Right lobe of liver (tissue), 6 donors: ENCODE results near the gene GALNT2. TPM values are rescaled to one million over a fixed set of nuclear protein-coding genes. Genes with fewer than 3 reads are reported as not detected.
A peak's percentile ranks its signal among the peaks of the same experiment; 100 is the strongest.

Experiments used
- ATAC-seq, 4 donors: fragments of 200-7000 bp; cut with Tn5 transposase; one replicate each; pipeline ENCODE4 v1.9.1; 2020; ENCODE audit warnings: mild to moderate bottlenecking in 4 of 4, moderate library complexity in 4 of 4
- DNase-seq, 3 donors: peaks; one replicate each; pipeline ENCODE4 v3.0.0-alpha.2; 2020
- H3K27ac ChIP-seq, 3 donors: fragments of 200-600 bp; one replicate each; pipeline ENCODE4 v1.8.0; 2022
- H3K27me3 ChIP-seq, 2 donors: fragments of 200-600 bp; one replicate each; pipeline ENCODE4 v1.8.0; 2022
- H3K36me3 ChIP-seq, 4 donors: fragments of 200-600 bp; sonication (generic) in 1 of 4; one replicate each; pipeline versions ENCODE4 v1.5.1 to v1.8.0; 2017 to 2022; ENCODE audit warnings: control low read depth in 1 of 4
- H3K4me1 ChIP-seq, 4 donors: fragments of 200-600 bp; sonication (generic) in 1 of 4; one replicate each; pipeline versions ENCODE4 v1.5.1 to v1.8.0; 2017 to 2022; ENCODE audit warnings: control low read depth in 1 of 4
- H3K4me3 ChIP-seq, 3 donors: fragments of 200-600 bp; one replicate each; pipeline ENCODE4 v1.8.0; 2022
- H3K9me3 ChIP-seq, 4 donors: fragments of 200-600 bp; sonication (generic) in 1 of 4; one replicate each; pipeline versions ENCODE4 v1.5.1 to v1.8.0; 2017 to 2022; ENCODE audit warnings: control low read depth in 1 of 4
- CTCF ChIP-seq, 4 donors: fragments of 200-600 bp in 3 of 4; fragments of 450-650 bp in 1 of 4; IDR thresholded peaks; one replicate each; pipeline versions ENCODE4 v1.5.1 to v1.8.0; 2016 to 2022; ENCODE audit warnings: antibody characterized with exemption in 4 of 4, mild to moderate bottlenecking in 2 of 4
- POLR2A ChIP-seq: fragments of 450-650 bp; IDR thresholded peaks from one replicate; pipeline ENCODE4 v1.6.1; 2017; ENCODE audit warnings: antibody characterized with exemption, mild to moderate bottlenecking
- WGBS: methylation state at CpG from one replicate; pipeline ENCODE4 v1.1.6; 2018; ENCODE audit warnings: low coverage, low lambda C conversion rate; ENCODE audit not compliant: insufficient coverage; ENCODE audit errors: missing lambda C conversion rate; 5-methylcytosine and 5-hydroxymethylcytosine counted together
- intact Hi-C, 2 donors: fragments of 100-400 bp; cut with DNase I; formaldehyde crosslinking; loops; one replicate each; pipeline versions ENCODE4 v1.11.2 to v1.14.1; 2022
- total RNA-seq, 6 experiments: library from RNA; depleted of rRNA in 2 of 6; stranded (reverse); fragments of >200 nt in 2 of 6; fragmentation: NEBNext Ultra II Directional in 3 of 6; extraction: Animal tissue kit (Norgen Biotek cat#: 25700) in 3 of 6; gene quantifications; one replicate each; pipeline versions ENCODE4 v1.1.0 to v1.2.4, GENCODE V29; 2016 to 2023
- donor health status: DM: no; HTN: yes; CAD: no.
- donor health status: DM: no; HTN: no; CAD: no.
- donor health status: DM: no; HTN: no; CAD: no.
- donor health status: DM: no; HTN: yes; CAD: no.
- donor health status: DM: no; HTN: yes; CAD: no.

Gene GALNT2
- total RNA-seq, 6 experiments from 2014 or later = 58.0 to 152 (median 131) TPM

GRCh38 chr1:230085178-230085515, 18.1 kb downstream of the GALNT2 start:
- DNase-seq (no peak), ATAC-seq (no peak)
- TF ChIP-seq CTCF (IDR thresholded peaks at IDR 0.05) = no peak
- Histone ChIP-seq H3K27me3 (no peaks in the 10 kb centered on the region), H3K4me3 (no peak overlapping the region), H3K36me3 (no peaks in the 10 kb centered on the region), H3K27ac (no peak overlapping the region), H3K9me3 (no peaks in the 10 kb centered on the region), H3K4me1 (peaks cover 0 to 11% (median 0%) of the 10 kb centered on the region in 4 donors)
- WGBS = 87% methylated on average over 3 of the region's 5 CpGs
- intact Hi-C loops = no loop called here

- DNase-seq (no peak), ATAC-seq (no peak)
- 77% methylated on average over 3 of the region's 6 CpGs for WGBS
- intact Hi-C loops = no loop called here
- TF ChIP-seq POLR2A = no peak
- TF ChIP-seq CTCF (IDR thresholded peaks at IDR 0.05) = no peak
- Histone ChIP-seq H3K27me3 (no peaks in the 10 kb centered on the region), H3K4me1 (peaks cover 0 to 13% (median 0%) of the 10 kb centered on the region in 4 donors), H3K27ac (no peak overlapping the region), H3K36me3 (no peaks in the 10 kb centered on the region), H3K9me3 (no peaks in the 10 kb centered on the region), H3K4me3 (no peak overlapping the region)
Measured at GRCh38 chr1:230086151-230086550, 19.1 kb downstream of the GALNT2 start.

- H3K27me3 ChIP-seq = no peaks in the 10 kb centered on the region
- H3K36me3 ChIP-seq = no peaks in the 10 kb centered on the region
- no peak overlapping the region for H3K4me3 ChIP-seq
- peaks cover 0 to 13% (median 0%) of the 10 kb centered on the region in 4 donors for H3K4me1 ChIP-seq
- WGBS = 86% methylated on average over 7 of the region's 12 CpGs
- H3K27ac ChIP-seq = no peak overlapping the region
- intact Hi-C loops = no loop called here
- H3K9me3 ChIP-seq = no peaks in the 10 kb centered on the region
- DNase-seq = no peak
- TF ChIP-seq POLR2A = no peak
- peak in 2 of 4 donors; percentile 26 to 35 for ATAC-seq
Measured at GRCh38 chr1:230087028-230087716, 20.1 kb downstream of the GALNT2 start.

- intact Hi-C loops = no loop called here
- Histone ChIP-seq H3K4me3 (no peak overlapping the region), H3K36me3 (no peaks in the 10 kb centered on the region), H3K27ac (no peak overlapping the region), H3K4me1 (peaks cover 0 to 13% (median 0%) of the 10 kb centered on the region in 4 donors), H3K27me3 (no peaks in the 10 kb centered on the region), H3K9me3 (no peaks in the 10 kb centered on the region)
- no peak for ATAC-seq
- 84% methylated on average over 3 of the region's 3 CpGs for WGBS
- no peak for TF ChIP-seq POLR2A
- no peak for TF ChIP-seq CTCF (IDR thresholded peaks at IDR 0.05)
- no peak for DNase-seq
Measured at GRCh38 chr1:230087717-230088105, 20.7 kb downstream of the GALNT2 start.

GRCh38 chr1:230090194-230090711, 23.2 kb downstream of the GALNT2 start:
- ATAC-seq (peak in 1 of 4 donors; percentile 58), DNase-seq (no peak)
- WGBS = 62% methylated on average over 6 of the region's 6 CpGs
- no peaks in the 10 kb centered on the region for H3K27me3 ChIP-seq
- TF ChIP-seq CTCF (IDR thresholded peaks at IDR 0.05) (no peak), POLR2A (no peak)
- no peaks in the 10 kb centered on the region for H3K36me3 ChIP-seq
- no peaks in the 10 kb centered on the region for H3K9me3 ChIP-seq
- H3K27ac ChIP-seq = no peak overlapping the region
- peaks cover 0 to 8% (median 0%) of the 10 kb centered on the region in 4 donors for H3K4me1 ChIP-seq
- intact Hi-C loops = no loop called here
- no peak overlapping the region for H3K4me3 ChIP-seq
